Activated CD4-positive, CD25-positive, alpha-beta regulatory T cell treated with anti-CD3 and anti-CD28 coated beads, Interleukin-2, amount 50 U/mL, for 24 hours (primary cell): ENCODE data around the gene LRRC36.
A peak's percentile ranks its signal among the peaks of the same experiment; 100 is the strongest.
"Not testable (repeated sequence)": the region's sequence is repeated elsewhere in the genome, so short reads cannot be mapped to it uniquely, and the experiment has no call there.

Experiments
- ATAC-seq, 2 donors: fragments of 150-1000 bp; cut with Tn5 transposase; one replicate each; pipeline ENCODE4 v1.10.0; 2021; ENCODE audit warnings: mild to moderate bottlenecking in 1 of 2, moderate library complexity in 1 of 2

LRRC36 gene

DNA sequence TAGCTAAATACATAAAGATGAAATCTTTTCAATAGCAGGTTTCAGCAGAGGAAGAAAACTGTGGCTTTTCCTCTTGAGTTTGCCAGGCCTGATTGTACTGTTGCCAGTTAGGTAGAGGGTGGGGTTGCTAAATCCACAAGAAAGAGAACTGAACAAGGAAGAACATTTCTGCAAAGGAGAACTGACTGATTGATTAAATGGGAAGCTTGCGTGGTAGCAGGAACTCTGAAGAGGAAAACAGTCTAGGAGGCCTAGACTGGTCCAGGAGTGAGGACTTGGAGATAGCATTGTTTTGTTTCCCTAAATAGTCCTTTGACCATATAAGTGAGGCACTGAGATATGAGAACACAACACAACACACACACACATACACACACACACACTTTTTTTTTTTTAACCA lies 18.8 kb downstream of the LRRC36 start:
- ATAC-seq, result no peak

DNA sequence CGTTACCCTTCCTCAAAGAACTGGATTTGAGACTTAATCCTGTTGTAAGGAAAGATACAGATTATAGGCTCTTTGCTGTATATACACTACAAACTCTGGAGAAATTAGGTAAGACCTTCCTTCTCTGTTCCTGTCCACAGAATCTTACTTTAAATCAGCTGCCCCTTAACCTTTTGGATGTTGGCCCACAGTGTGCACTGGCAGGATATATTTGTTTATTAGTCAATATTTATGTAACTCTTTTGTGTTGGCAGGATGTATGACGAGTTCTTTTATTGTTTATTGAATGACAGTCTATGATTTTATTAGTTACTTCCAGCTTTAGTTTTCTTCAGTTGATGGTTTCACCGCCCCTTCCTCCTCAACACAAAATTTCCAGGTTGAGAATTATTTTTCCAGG lies 19.7 kb downstream of the LRRC36 start:
- no peak for ATAC-seq

DNA sequence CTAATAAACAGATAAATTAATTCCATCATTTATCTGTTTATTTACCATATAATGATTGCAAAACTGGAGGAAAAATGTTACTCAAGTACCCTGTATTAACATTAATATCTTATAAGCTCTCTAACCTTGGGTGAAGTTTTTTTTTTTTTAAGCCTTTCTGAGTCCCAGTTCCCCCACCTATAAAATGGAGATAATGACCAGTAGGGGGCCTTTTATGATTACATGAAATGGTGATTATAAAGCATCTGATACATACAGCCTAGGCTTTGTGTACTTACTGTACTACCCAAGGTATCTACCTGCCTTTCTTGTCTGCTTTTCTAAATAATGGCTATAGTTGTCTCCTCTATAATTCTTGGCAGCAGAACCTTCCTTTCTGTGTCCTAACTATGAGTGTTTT lies 22.6 kb downstream of the LRRC36 start:
- peak; percentile 56 to 68 for ATAC-seq

DNA sequence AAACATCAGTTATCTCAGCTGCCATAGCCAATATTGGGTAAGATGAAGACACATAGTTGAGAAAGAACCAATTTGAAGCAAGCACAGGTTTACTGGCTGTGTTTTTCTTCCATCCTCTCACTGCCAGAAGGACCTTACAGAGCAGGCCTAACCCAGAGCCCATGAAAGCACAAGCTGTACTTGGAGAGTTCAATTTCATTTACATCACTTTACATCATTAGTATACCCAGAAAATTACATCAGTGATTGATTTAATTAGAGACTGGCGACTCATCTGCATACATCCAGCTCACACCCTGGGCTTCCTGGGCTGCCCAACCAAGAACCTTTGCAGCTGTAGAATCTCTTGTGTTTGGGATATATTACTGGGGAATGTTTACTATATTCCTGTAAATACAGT lies 23.7 kb downstream of the LRRC36 start:
- no peak for ATAC-seq

DNA sequence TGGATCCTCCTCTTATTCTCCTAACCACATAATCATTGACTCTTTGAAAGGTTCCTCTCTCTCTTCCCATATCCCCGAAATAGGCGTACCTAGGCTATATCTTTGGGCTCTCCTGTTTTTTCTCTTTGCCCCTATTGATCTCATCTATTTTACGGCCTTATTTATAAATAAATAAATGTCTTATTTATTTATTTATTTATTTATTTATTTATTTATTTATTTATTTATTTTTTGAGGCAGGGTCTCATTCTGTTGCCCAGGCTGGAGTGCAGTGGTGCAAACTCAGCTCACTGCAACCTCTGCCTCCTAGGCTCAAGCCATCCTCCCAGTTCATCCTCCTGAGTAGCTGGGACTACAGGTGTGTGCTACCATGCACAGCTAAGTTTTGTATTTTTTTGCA lies 25.8 kb downstream of the LRRC36 start:
- ATAC-seq, result not testable (repeated sequence)

DNA sequence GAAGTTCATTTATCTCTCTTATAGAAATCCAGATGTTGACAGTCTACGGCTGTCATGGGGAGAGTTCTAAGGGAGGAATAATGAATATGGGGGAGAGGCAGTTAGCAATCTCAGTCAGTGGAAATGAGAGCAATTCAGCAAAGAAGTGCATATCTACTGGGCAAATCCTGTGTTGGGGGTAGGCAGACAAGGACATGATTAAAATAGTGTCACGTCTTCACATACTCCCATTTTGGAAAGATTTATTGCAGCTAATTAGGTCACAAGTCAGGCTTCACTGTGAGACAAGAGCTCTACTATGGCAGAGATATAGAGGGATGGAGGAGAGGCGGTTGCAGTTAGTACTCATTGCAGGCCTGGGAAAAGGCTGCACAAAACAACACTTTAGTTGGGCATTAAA lies 29.8 kb downstream of the LRRC36 start:
- ATAC-seq, result no peak

DNA sequence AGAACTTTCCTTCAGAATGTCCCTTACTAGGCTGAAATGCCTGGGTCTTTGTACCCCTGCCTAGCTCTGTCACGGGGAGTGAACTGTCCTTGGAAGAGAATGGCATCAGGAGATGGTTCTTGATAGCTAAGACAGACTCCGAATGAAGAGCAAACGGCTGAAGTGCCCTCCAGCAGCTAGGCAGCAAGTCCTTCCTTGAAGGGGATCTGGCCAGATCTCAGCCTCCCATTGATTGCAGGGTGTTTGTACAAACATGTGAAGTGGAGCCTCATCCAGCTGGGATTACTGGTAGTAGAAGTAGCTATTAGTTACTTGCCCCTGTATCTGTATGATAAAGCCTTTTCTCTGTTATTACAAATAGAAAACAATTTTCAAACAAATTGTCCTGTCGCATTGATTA lies 30.9 kb downstream of the LRRC36 start:
- no peak for ATAC-seq

DNA sequence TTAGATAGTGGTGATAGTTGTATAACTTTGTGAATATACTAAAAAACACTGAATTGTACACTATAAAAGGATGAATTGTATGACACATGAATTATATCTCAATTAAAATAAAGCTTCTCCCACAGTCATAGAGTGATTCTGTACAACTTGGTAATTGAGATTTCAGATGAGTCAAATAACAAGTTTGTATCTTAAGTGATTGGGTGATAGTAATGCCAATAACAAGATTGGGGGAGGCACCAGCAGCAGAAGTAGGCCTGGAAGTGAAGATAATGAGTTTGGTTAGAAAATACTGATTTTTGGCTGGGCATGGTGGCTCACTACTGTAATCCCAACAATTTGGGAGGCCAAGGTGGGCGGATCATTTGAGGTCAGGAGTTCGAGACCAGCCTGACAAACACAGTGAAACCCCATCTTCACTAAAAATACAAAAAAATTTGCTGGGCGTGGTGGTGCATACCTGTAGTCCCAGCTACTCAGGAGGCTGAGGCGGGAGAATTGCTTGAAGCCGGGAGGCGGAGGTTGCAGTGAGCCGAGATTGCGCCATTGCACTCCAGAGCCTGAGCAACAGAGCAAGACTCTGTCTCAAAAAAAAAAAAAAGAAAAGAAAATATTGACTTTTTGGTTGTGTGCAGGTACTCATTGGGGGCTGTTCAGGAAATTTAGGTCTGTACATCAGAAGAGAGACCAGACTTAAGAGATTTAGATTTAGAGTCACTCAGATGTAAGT lies 33.1 kb downstream of the LRRC36 start:
- peak in 1 of 2 donors; percentile 56 for ATAC-seq

DNA sequence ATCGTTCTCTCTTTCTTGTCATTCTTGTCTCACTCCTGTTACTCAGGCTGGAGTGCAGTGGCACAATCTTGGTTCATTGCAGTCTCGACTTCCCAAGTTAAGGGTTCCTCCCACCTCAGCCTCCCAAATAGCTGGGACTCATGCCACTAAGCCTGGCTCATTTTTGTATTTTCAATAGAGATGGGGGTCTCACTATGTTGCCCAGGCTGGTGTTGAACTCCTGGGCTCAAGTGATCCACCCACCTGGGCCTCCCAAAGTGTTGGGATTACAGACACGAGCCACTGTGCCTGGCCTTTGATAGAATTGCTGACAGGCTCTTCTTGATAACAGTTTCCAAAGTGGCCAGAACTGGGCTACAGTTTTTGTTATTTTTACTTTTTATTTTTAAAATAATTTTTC lies 34.4 kb downstream of the LRRC36 start:
- ATAC-seq, result no peak

DNA sequence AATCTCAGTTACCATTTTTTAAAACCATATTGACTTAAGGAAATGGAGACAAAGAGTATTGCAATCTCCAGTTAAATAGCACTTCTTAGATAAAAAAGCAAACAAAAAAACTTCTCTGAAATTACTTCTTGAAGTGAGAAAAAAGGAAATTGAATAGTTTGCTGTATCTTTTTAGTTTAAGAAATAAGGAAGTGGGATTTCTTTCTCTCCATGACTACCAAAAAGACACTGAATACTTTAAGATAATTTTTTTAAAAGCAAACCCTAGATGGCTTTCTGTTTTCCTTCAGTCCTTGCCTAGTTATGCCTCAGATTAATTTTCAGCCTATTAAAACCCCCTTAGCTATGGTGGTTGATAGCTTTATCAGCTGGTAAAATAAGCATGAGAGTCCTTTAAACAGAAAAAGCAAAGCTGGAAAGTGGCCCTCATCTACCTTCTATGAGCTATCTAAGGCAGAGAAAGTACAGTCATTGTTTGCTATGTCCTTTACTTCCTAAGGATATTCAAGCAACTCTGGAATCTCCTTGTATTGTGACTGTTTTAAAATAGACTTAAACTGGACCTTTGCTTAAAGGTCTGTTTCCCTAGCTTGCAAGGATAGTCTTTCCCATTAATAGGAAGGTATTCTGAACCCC lies 38.1 kb downstream of the LRRC36 start:
- no peak for ATAC-seq

DNA sequence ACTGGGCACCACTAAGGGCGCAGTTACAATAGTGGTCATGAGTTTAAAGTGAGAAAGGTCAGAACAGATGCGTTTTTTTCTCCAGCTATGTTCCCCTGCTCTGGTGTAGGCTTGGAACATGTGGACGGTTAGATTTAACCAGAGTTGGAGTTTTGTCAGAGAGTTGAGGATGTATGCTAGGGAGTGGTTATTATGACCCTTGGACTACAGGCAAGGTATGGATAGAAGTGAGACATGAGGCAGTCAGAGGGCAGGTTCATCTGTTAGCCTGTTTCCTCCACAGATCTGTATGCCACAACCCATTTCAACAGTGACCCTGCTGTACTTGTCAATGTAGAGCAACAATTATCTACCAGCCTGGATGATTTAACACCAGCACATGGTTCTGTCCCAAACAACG lies 44.0 kb downstream of the LRRC36 start:
- no peak for ATAC-seq

DNA sequence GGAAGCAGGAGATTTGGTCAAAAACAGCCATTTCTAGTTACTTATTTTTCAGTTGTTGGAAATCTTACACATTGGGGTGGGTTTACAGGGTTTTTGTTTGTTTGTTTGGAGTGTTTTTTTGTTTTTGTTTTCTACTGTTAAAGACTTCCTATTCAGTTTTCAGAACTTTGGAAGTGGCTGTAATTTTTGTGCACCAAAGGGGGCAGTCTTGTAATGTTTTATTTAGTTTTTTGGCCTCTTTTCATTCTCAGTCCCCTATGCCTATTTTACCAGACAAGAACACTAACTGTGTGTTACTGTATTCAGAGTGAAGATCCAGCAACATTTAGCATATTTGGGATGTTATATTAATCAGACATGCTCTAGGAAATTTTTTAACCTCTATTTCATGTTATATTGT lies 46.0 kb downstream of the LRRC36 start:
- no peak for ATAC-seq

DNA sequence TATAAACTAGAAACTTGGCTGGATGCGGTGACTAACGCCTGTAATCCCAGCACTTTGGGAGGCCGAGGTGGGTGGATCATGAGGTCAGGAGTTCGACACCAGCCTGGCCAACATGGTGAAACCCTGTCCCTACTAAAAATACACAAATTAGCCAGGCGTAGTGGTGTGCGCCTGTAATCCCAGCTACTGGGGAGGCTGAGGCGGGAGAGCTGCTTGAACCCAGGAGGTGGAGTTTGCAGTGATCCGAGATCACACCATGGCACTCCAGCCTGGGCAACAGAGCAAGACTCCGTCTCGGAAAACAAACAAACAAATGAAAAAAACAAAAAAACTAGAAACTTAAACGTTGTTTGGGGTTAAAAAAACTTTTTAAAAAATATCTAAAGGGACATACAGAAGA lies 49.4 kb downstream of the LRRC36 start:
- not testable (repeated sequence) for ATAC-seq

DNA sequence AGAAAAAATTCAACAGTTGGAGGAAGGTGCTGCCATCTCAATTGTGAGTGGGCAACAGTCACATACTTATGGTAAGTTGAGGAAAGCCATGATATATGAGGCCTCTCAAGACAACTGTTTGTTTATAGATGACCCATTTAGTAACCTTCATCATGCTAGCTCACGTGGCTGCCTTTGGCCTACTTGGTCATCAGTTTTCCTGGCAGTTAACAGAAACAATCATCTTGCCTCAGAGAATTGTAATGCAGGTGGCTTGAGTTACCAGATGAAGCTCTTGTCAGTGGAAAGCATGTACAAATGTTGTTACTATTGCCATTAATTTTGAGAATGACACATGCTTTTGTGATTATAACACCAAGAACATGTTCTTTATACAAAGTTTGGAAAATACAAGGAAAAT lies 52.0 kb downstream of the LRRC36 start:
- no peak for ATAC-seq

DNA sequence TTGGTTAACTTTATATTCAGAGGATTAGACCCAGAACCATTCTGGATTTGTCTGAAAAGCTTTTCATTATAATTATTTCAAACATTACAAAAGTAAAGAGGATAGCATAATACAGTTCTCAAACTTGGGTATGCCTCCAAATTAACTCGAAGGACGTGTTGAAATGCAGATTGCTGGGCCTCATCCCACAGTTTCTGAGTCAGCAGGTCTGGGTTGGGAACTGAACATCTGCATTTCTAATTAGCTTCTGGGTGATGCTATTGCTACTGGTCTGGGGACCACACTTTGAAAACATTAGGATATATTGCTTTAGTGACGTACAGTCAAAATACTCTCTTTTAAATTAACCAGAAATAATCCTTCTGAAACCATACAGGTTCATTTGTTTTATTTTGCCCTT lies 56.7 kb downstream of the LRRC36 start:
- no peak for ATAC-seq

DNA sequence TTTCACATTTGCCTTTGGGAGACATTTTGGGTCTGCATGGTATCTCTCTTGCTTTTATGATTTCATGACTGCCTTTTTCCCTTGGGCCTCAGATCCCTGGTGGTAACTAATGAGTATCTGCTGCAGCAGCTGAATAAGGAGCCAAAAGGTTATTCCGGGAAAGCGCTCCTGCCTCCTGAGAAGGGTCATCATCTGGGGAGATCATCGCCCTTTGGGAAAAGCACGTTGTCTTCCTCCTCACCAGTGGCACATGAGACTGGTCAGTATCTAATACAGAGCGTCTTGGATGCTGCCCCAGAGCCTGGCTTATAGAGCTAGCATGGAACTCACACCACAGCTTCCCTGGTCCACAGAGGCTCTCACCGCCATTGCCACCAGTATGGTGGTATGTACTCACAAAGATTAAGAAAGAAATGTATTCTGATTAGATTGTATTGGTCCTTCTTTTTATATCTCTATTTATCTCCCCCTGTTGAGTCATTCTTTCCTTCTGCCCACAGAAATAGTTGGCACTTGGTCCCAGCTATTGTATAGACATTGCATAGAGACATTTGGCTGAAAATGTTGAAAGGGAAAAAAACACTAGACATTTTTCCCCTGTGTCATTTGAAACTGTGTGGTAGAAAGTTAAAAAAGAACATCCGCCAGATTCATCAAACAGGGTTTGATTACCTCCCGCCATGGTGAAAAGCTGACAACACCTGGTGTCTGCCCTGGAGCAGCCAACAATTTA lies 58.3 kb downstream of the LRRC36 start:
- ATAC-seq, result peak in 1 of 2 donors; percentile 24

DNA sequence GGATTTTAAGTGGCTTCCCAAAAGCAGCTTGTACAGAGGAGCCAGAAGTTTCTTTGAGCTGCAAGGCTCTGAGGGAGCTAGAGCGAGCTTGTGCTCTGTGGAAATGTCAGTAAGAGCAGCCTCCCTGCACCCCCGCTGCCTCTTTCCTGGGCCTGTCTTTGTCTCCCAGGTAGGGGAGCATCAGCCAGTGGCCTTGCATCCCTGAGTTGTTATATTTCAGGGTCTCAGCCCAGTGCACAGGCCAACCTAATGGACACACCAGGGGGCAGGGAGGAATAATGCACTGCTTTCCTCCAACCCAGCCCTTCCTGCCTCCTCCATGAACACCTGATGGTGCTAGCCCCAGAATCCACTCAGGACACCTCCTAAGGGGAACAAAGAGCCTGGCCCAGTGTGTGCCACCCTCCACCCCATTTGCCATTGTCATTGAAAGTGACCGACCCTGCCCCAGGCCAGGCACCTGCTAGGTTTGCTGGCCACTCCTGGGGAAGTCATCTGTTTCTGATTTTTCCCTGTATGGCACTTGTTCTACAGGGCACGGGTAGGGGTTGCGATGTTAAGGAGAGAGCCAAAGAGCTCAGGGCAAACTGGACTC lies 60.3 kb downstream of the LRRC36 start:
- peak in 1 of 2 donors; percentile 6 for ATAC-seq

DNA sequence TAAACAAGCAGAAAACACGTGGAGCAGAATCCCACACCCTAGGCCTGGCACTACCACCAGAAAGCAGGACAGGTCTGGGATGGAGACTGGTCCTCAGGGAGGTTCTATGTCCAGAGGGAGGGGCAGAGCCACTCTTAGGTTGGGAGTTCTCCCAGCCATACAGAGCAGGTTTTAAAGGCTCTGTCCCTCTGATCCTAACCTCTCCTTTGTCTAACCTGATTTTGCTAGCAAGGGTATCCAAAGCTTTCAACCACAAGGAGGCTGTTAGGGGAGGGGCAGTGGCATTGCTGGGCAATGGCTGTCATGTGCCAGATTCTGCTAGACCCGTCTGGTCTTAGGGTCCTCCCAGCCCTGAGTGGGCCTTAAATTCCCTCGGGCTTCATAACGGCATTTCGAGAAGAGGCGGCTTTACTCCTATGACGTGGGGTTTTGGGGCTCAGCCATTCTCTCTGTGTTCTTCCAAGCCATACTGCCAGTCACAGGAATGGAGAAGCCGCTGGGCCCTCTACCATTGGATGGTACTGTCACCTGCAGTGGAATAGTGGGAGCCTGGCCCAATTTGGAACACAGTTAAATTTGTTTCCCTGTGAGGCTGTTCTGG lies 61.0 kb downstream of the LRRC36 start:
- no peak for ATAC-seq

DNA sequence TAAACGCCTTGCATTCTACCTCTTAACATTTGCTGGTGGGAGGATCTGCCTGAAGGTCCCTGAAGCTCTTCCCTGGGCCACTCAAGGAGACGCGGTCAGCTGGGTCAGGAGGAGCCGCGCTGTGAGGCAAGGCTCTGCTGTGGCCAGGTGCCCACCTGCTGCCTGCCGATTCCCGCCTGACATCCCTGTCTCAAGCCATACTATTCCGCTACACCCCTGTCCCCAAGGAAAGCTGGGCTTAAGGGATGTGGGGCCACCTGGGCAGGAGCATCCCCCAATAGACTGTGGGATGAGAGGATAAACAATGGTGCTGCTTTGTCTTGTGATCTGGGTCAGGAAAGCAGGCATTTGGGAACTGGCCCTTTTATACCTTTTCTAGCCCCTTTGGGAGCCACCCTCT lies 61.6 kb downstream of the LRRC36 start:
- no peak for ATAC-seq

DNA sequence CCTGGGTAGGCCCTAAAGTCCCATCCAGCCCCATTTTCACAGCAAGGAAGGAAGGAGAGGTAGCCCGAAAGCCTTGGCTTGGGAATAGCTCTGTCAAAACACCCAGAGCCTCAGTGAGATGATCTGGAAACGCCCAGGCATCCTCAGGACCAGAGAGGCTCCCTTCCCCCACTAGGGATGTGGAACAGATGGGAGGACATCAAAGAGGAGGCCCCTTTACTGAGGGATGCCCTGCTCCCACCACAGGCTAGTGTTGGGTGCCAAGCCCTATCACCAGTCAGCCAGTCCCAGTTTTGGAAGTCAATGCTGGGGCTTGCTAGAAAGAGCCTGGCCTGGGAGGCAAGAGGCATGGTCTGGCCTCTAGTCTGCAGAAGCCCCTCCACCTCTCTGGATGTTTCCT lies 62.0 kb downstream of the LRRC36 start:
- ATAC-seq, result no peak

DNA sequence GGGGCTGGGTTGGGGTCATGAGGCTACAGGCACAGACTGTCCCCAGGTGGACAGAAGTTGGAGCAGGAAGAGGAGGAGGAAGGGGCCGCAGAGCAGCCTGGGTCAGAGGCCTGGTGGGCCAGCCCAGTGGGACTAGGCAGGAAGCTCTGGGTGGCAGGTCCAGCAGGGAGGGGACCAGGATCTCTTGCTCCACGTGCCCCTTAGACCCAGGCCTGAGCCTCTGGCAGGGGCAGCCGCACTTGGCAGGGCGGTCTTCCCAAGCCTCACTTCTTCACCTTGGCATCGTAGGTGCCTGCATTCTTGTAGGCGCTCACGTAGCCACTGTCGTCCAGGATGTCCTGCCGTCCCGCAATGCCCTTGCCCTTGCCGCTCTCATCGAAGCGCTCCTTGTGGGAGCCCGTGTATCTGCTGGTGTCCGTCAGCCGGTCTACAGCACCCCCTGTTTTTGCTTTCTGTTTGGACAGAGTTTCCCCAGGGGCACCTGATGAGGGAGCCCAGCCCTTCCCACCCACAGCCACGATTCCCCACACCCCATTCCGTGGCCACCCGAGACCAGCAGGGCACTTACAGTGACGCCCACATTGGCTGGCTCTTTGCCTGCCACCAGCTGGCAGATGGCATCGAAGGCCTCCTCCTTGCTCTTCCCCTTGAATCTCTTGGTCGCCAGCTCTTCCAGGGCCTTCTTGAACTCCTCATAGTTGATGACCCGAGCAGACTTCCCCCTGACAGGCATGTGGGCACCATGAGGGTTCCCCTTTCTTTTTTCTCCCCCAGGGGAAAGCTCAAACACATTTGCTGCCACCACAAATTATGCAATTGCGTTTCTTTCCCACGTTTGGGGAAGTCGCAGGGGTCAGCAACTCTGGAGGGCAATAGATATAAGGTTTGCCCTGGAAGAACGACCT lies 63.5 kb downstream of the LRRC36 start:
- no peak for ATAC-seq

DNA sequence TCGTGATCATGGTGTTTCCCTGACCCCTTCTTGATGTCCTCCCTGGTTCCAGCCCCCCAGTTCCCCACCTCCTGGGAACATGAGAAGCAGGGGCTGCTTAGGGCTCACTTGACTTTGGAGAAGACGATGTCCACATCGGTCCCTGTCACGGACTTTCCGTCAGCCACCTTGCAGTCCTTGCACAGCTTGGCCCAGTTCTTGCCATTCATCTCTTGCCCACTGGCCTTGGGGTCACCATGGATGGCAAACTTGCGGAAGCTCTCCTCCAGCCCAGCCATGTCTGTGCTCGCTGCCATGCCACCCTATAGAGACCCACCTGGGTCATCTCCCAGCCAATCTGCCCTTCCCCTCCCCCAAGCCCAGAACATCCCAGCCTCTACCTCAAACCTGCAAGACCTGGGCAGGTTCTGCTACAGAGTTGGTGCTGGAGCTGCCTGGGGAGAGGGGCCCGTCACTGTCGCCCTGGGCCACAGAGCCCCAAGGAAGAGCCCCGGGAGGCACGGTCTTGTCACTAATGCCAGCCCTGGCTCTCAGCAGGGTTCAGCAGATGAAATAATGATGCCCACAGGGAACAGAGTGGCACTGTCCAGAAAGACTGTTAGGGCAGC lies 64.3 kb downstream of the LRRC36 start:
- ATAC-seq, result no peak
